H9 (cell line): ENCODE results near the gene TEAD1. TPM values are rescaled to one million over a fixed set of nuclear protein-coding genes. Genes with fewer than 3 reads are reported as not detected.
A peak's percentile ranks its signal among the peaks of the same experiment; 100 is the strongest.

ENCODE experiments used
- DNase-seq: peaks from one replicate; pipeline ENCODE4 v3.0.0-alpha.2; 2017
- H2AFZ ChIP-seq: one replicate; pipeline ENCODE4 v1.6.1; 2013; ENCODE audit warnings: mild to moderate bottlenecking, low read length, control low read depth, moderate library complexity
- H2AK5ac ChIP-seq: 2 replicates; pipeline ENCODE4 v1.6.1; 2013; ENCODE audit warnings: low read length, control low read depth, mixed read lengths; ENCODE audit not compliant: insufficient read length
- H2BK120ac ChIP-seq: one replicate; pipeline ENCODE4 v1.6.1; 2013; ENCODE audit warnings: low read depth, mild to moderate bottlenecking, low read length, control low read depth, inconsistent platforms; ENCODE audit not compliant: poor library complexity, severe bottlenecking
- H2BK12ac ChIP-seq: 2 replicates; pipeline ENCODE4 v1.6.1; 2013; ENCODE audit warnings: low read length, control low read depth, mixed read lengths, low read depth; ENCODE audit not compliant: insufficient read length
- H2BK15ac ChIP-seq: 2 replicates; pipeline ENCODE4 v1.6.1; 2013; ENCODE audit warnings: low read depth, low read length, control low read depth
- H2BK20ac ChIP-seq: one replicate; pipeline ENCODE4 v1.6.1; 2013; ENCODE audit warnings: low read depth, mild to moderate bottlenecking, low read length, control low read depth, inconsistent platforms; ENCODE audit not compliant: poor library complexity, severe bottlenecking
- H2BK5ac ChIP-seq: 2 replicates; pipeline ENCODE4 v1.6.1; 2013; ENCODE audit warnings: low read length, control low read depth, mixed read lengths; ENCODE audit not compliant: insufficient read length
- H3K14ac ChIP-seq: 2 replicates; pipeline ENCODE4 v1.6.1; 2013; ENCODE audit warnings: low read length, control low read depth; ENCODE audit not compliant: insufficient read depth
- H3K18ac ChIP-seq: 2 replicates; pipeline ENCODE4 v1.6.1; 2013; ENCODE audit warnings: low read depth, mild to moderate bottlenecking, mixed read lengths, low read length, control low read depth; ENCODE audit not compliant: insufficient read length
- H3K23ac ChIP-seq: 2 replicates; pipeline ENCODE4 v1.6.1; 2013; ENCODE audit warnings: low read length, control low read depth, mixed read lengths, low read depth; ENCODE audit not compliant: insufficient read length
- H3K23me2 ChIP-seq: 2 replicates; pipeline ENCODE4 v1.6.1; 2013; ENCODE audit warnings: low read depth, mild to moderate bottlenecking, mixed read lengths, low read length, control low read depth; ENCODE audit not compliant: insufficient read length, poor library complexity, severe bottlenecking
- H3K27ac ChIP-seq: 2 replicates; pipeline ENCODE4 v1.5.1; 2013; ENCODE audit warnings: low read length, control low read depth, mixed read lengths, low read depth; ENCODE audit not compliant: insufficient read length
- H3K27me3 ChIP-seq: 2 replicates; pipeline ENCODE4 v1.6.1; 2013; ENCODE audit warnings: low read length, control low read depth, inconsistent platforms; ENCODE audit not compliant: insufficient read depth
- H3K4ac ChIP-seq: 2 replicates; pipeline ENCODE4 v1.6.1; 2013; ENCODE audit warnings: low read depth, mild to moderate bottlenecking, control low read depth, inconsistent platforms, low read length, moderate library complexity
- H3K4me1 ChIP-seq: 2 replicates; pipeline ENCODE4 v1.6.1; 2013; ENCODE audit warnings: low read length, control low read depth, inconsistent platforms; ENCODE audit not compliant: insufficient read depth
- H3K4me2 ChIP-seq: 2 replicates; pipeline ENCODE4 v1.6.1; 2013; ENCODE audit warnings: low read length, control low read depth, mixed read lengths; ENCODE audit not compliant: insufficient read length, insufficient read depth
- H3K56ac ChIP-seq: 2 replicates; pipeline ENCODE4 v1.6.1; 2013; ENCODE audit warnings: low read depth, mild to moderate bottlenecking, mixed read lengths, low read length, control low read depth; ENCODE audit not compliant: insufficient read length
- H3K79me1 ChIP-seq: 2 replicates; pipeline ENCODE4 v1.6.1; 2013; ENCODE audit warnings: low read depth, mild to moderate bottlenecking, moderate library complexity, low read length, control low read depth, inconsistent platforms; ENCODE audit not compliant: insufficient read depth, poor library complexity, severe bottlenecking
- H3K79me2 ChIP-seq: 2 replicates; pipeline ENCODE4 v1.6.1; 2013; ENCODE audit warnings: low read length, control low read depth, inconsistent platforms; ENCODE audit not compliant: insufficient read depth
- H3K9ac ChIP-seq: 2 replicates; pipeline ENCODE4 v1.6.1; 2013; ENCODE audit warnings: low read length, control low read depth, mixed read lengths; ENCODE audit not compliant: insufficient read length; ENCODE audit errors: extremely low read depth
- H3K9me3 ChIP-seq: one replicate; pipeline ENCODE4 v1.6.1; 2013; ENCODE audit warnings: low read depth, low read length, inconsistent platforms; ENCODE audit not compliant: control insufficient read depth
- H3T11ph ChIP-seq: one replicate; pipeline ENCODE4 v1.6.1; 2013; ENCODE audit warnings: mild to moderate bottlenecking, low read length, control low read depth, inconsistent platforms
- H4K20me1 ChIP-seq: one replicate; pipeline ENCODE4 v1.6.1; 2013; ENCODE audit not compliant: control insufficient read depth, insufficient read length, insufficient read depth
- H4K5ac ChIP-seq: 2 replicates; pipeline ENCODE4 v1.6.1; 2013; ENCODE audit warnings: low read depth, mild to moderate bottlenecking, mixed read lengths, low read length, control low read depth; ENCODE audit not compliant: insufficient read length
- H4K8ac ChIP-seq: replicated peaks from 2 replicates; pipeline ENCODE4 v1.6.1; 2013; ENCODE audit warnings: low read length, control low read depth, mixed read lengths, low read depth; ENCODE audit not compliant: insufficient read length
- H4K91ac ChIP-seq: 2 replicates; pipeline ENCODE4 v1.6.1; 2013; ENCODE audit warnings: low read depth, mild to moderate bottlenecking, moderate library complexity, mixed read lengths, low read length, control low read depth; ENCODE audit not compliant: insufficient read length
- H3K27ac Mint-ChIP-seq, 3 experiments: 2 replicates in 2 of 3; 3 replicates in 1 of 3; pipeline ENCODE4 v1.8.0; 2020 to 2021; ENCODE audit warnings: mixed read lengths in 3 of 3, mild to moderate bottlenecking in 1 of 3, moderate library complexity in 1 of 3
- H3K27me3 Mint-ChIP-seq: 2 replicates; pipeline ENCODE4 v1.8.0; 2021; ENCODE audit warnings: low read depth, mild to moderate bottlenecking, moderate library complexity, mixed read lengths
- H3K36me3 Mint-ChIP-seq, 3 experiments: 2 replicates in 2 of 3; 3 replicates in 1 of 3; pipeline ENCODE4 v1.8.0; 2020 to 2021; ENCODE audit warnings: low read depth in 3 of 3, mixed read lengths in 3 of 3; ENCODE audit not compliant: insufficient read depth in 1 of 3
- H3K4me1 Mint-ChIP-seq, 2 experiments: 2 replicates each; pipeline ENCODE4 v1.8.0; 2020; ENCODE audit warnings: mixed read lengths in 2 of 2
- H3K4me3 Mint-ChIP-seq, 2 experiments: 2 replicates in 1 of 2; 3 replicates in 1 of 2; pipeline ENCODE4 v1.8.0; 2020 to 2021; ENCODE audit warnings: mild to moderate bottlenecking in 2 of 2, mixed read lengths in 2 of 2, moderate library complexity in 1 of 2
- H3K9me3 Mint-ChIP-seq, 2 experiments: 2 replicates in 1 of 2; 3 replicates in 1 of 2; pipeline ENCODE4 v1.8.0; 2020; ENCODE audit warnings: mild to moderate bottlenecking in 2 of 2, mixed read lengths in 2 of 2, moderate library complexity in 1 of 2
- CTCF ChIP-seq: fragments of 200-600 bp; sonication (generic); conservative IDR thresholded peaks from 3 replicates; pipeline ENCODE4 v1.8.0; 2021; ENCODE audit warnings: antibody characterized with exemption, mild to moderate bottlenecking
- WGBS: extraction: QIAGEN DNeasy Blood & Tissue Kit; methylation state at CpG from one replicate; pipeline ENCODE4 v1.1.7; 2013; ENCODE audit warnings: missing lambda C conversion rate, low lambda C conversion rate, mixed read lengths; ENCODE audit not compliant: insufficient read length; ENCODE audit errors: extremely low coverage; 5-methylcytosine and 5-hydroxymethylcytosine counted together
- total RNA-seq: library from RNA; stranded (reverse); gene quantifications from 2 replicates; pipeline ENCODE4 v1.2.1, GENCODE V29; 2021

Gene TEAD1
- total RNA-seq, 1 experiment from 2014 or later: 75.1 TPM

- Histone ChIP-seq H3K27me3 (no peaks in the 10 kb centered on the region), H2BK120ac (no peak overlapping the region), H3K4me2 (no peak overlapping the region), H3K23ac (no peak overlapping the region), H3K9ac (no peak overlapping the region), H3K27ac (no peak overlapping the region), H4K91ac (no peak overlapping the region), H2AK5ac (peak overlapping the region; percentile 76), H2BK15ac (no peak overlapping the region), H3K4me1 (peaks cover 26% of the 10 kb centered on the region), H3K18ac (no peak overlapping the region), H3K79me2 (peaks cover 19% of the 10 kb centered on the region), H3K9me3 (no peaks in the 10 kb centered on the region), H4K8ac (no peak overlapping the region), H3K56ac (no peak overlapping the region), H2BK5ac (no peak overlapping the region), H3K4ac (no peak overlapping the region), H3K14ac (no peak overlapping the region), H3K23me2 (no peaks in the 10 kb centered on the region), H2BK12ac (peak overlapping the region; percentile 54), H4K20me1 (peaks cover 2% of the 10 kb centered on the region), H2BK20ac (no peak overlapping the region), H3K79me1 (no peaks in the 10 kb centered on the region), H4K5ac (no peak overlapping the region), H2AFZ (no peak overlapping the region), H3T11ph (no peak overlapping the region)
- Mint-ChIP-seq H3K27me3 (no peaks in the 10 kb centered on the region; the same call in 1 of the 2 replicates), H3K27ac (peak overlapping the region in 1 of 3 experiments; percentile 56; a peak in 2 of 7 replicates), H3K36me3 (peaks cover 0 to 8% (median 8%) of the 10 kb centered on the region in 3 experiments; a peak in 3 of 7 replicates), H3K9me3 (no peaks in the 10 kb centered on the region), H3K4me1 (peaks cover 68 to 73% of the 10 kb centered on the region in 2 experiments), H3K4me3 (no peak overlapping the region)
- no peak for TF ChIP-seq CTCF
- no peak for DNase-seq
- WGBS: no CpG with 5 or more reads among the region's 8 CpGs
Measured at GRCh38 chr11:12725863-12726682, 51.9 kb downstream of the TEAD1 start.
